ACC112 (cell line): ENCODE results near the gene ZNF20.
A peak's percentile ranks its signal among the peaks of the same experiment; 100 is the strongest.
"Not testable (repeated sequence)": the region's sequence is repeated elsewhere in the genome, so short reads cannot be mapped to it uniquely, and the experiment has no call there.

Source experiments
- H2AFZ ChIP-seq: fragments of 200-600 bp; sonication (generic); one replicate; pipeline ENCODE4 v1.6.0; 2017; ENCODE audit warnings: antibody characterized with exemption, low read length; ENCODE audit not compliant: unreplicated experiment
- H3K27ac ChIP-seq: fragments of 200-600 bp; sonication (generic); 2 replicates; pipeline ENCODE4 v1.5.1; 2014; ENCODE audit warnings: low read depth, mild to moderate bottlenecking, antibody characterized with exemption, low read length, moderate library complexity
- H3K27me3 ChIP-seq: fragments of 200-600 bp; sonication (generic); 2 replicates; pipeline ENCODE4 v1.6.1; 2014; ENCODE audit warnings: mild to moderate bottlenecking, antibody characterized with exemption, low read length, moderate library complexity, mixed read lengths; ENCODE audit not compliant: insufficient read depth
- H3K36me3 ChIP-seq: fragments of 200-600 bp; sonication (generic); 2 replicates; pipeline ENCODE4 v1.6.1; 2016; ENCODE audit warnings: mild to moderate bottlenecking, antibody characterized with exemption, low read length, moderate library complexity, mixed read lengths; ENCODE audit not compliant: insufficient read depth
- H3K4me1 ChIP-seq: fragments of 200-600 bp; sonication (generic); one replicate; pipeline ENCODE4 v1.6.1; 2016; ENCODE audit warnings: low read length, mixed read lengths; ENCODE audit not compliant: insufficient read depth, unreplicated experiment, control insufficient read depth
- H3K4me3 ChIP-seq: fragments of 200-600 bp; sonication (generic); 2 replicates; pipeline ENCODE4 v1.5.1; 2014; ENCODE audit warnings: mild to moderate bottlenecking, low read depth, low read length
- H3K79me2 ChIP-seq: fragments of 200-600 bp; sonication (generic); one replicate; pipeline ENCODE4 v1.6.0; 2016; ENCODE audit warnings: low read length; ENCODE audit not compliant: control insufficient read depth, unreplicated experiment, insufficient read depth

The ZNF20 gene

DNA sequence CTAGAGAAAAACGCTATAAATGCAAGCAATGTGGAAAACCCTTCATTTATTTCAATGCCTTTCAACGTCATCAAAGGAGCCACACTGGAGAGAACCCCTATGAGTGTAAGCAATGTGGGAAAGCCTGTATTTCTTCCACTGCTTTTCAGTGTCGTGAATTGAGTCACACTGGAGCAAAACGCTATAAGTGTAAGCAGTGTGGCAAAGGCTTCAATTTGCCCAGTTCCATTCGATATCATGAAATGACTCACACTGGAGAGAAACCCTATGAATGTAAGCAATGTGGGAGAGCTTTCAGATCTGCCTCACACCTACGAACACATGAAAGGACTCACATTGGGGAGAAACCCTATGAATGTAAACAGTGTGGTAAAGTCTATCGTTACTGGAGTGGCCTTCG, 27.4 kb downstream of the ZNF20 start:
- peaks cover 45% of the 10 kb centered on the region for H3K36me3 ChIP-seq
- no peak overlapping the region for H2AFZ ChIP-seq
- no peaks in the 10 kb centered on the region for H3K27me3 ChIP-seq
- no peak overlapping the region for H3K4me3 ChIP-seq
- H3K79me2 ChIP-seq, result no peaks in the 10 kb centered on the region
- no peaks in the 10 kb centered on the region for H3K4me1 ChIP-seq
- no peak overlapping the region for H3K27ac ChIP-seq

DNA sequence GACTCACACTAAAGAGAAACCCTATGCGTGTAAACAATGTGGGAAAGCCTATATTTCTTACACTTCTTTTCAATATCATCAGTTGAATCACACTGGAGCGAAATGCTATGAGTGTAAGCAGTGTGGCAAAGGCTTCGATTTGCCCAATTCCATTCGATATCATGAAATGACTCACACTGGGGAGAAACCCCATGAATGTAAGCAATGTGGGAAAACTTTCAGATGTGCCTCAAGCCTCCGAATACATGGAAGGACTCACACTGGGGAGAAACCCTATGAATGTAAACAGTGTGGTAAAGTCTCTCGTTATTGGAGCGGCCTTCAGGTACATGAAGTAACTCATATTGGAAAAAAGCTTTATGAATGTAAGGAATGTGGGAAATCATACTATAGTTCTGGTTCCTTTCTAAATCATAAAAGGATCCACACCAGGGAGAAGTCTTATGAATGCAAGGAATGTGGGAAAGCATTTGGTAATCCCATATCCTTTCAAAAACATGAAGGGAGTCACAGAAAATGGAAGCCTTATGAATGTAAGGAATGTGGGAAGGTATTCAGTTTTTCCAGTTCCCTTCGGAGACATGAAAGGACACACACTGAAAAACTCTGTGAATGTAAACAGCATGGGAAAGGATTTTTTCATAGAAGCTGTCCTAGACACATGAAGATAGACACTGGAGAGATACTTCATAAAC, 28.1 kb downstream of the ZNF20 start:
- H2AFZ ChIP-seq, result no peak overlapping the region
- no peaks in the 10 kb centered on the region for H3K79me2 ChIP-seq
- no peaks in the 10 kb centered on the region for H3K4me1 ChIP-seq
- H3K27ac ChIP-seq, result no peak overlapping the region
- H3K4me3 ChIP-seq, result no peak overlapping the region
- peaks cover 45% of the 10 kb centered on the region for H3K36me3 ChIP-seq
- no peaks in the 10 kb centered on the region for H3K27me3 ChIP-seq

DNA sequence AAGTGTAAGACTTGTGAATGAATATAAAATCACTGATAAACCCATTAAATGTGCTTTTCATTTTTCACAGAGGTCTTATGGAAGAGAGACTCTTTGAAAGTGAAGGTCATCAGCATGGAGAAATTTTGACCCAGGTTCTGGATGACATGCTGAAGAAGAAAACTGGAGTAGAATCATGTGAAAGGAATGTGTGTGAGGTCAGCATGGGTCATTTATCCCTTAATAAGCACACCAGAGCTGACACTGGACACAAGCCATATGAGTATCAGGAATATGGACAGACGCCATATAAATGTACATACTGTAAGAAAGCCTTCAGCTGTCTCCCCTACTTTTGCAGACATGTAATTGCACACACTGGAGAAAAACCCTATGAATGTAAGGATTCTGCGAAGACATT, 29.0 kb downstream of the ZNF20 start:
- H3K27me3 ChIP-seq, result no peaks in the 10 kb centered on the region
- peaks cover 51% of the 10 kb centered on the region for H3K36me3 ChIP-seq
- H3K79me2 ChIP-seq, result no peaks in the 10 kb centered on the region
- no peak overlapping the region for H3K4me3 ChIP-seq
- no peaks in the 10 kb centered on the region for H3K4me1 ChIP-seq
- no peak overlapping the region for H3K27ac ChIP-seq
- H2AFZ ChIP-seq, result no peak overlapping the region

- H3K4me1 ChIP-seq, H3K36me3 ChIP-seq, H3K79me2 ChIP-seq, H3K27me3 ChIP-seq, H3K27ac ChIP-seq, H2AFZ ChIP-seq, H3K4me3 ChIP-seq: not testable (repeated sequence)
Measured at GRCh38 chr19:12103909-12104308, 36.2 kb downstream of the ZNF20 start.

DNA sequence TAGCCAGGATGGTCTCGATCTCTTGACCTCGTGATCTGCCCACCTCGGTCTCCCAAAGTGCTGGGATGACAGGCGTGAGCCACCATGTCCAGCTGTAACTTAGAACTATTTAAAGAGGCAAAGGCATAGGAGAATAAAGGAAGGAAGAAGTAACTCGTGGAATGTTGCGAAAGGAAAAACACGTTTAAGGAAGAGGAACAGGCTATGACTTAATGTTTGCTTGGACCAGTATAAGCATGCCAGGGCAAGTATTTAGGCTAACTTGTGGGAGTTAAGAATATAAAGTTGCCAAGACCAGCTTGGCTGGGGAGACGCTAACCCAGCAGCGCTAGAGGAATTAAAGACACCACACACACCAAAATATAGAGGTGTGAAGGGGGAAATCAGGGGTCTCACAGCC, 42.1 kb downstream of the ZNF20 start:
- Histone ChIP-seq H3K27ac (no peak overlapping the region), H3K27me3 (no peaks in the 10 kb centered on the region), H3K4me3 (no peak overlapping the region), H3K4me1 (peaks cover 8% of the 10 kb centered on the region), H3K79me2 (peaks cover 16% of the 10 kb centered on the region), H2AFZ (no peak overlapping the region), H3K36me3 (peaks cover 6% of the 10 kb centered on the region; the same call in 1 of the 2 replicates)

DNA sequence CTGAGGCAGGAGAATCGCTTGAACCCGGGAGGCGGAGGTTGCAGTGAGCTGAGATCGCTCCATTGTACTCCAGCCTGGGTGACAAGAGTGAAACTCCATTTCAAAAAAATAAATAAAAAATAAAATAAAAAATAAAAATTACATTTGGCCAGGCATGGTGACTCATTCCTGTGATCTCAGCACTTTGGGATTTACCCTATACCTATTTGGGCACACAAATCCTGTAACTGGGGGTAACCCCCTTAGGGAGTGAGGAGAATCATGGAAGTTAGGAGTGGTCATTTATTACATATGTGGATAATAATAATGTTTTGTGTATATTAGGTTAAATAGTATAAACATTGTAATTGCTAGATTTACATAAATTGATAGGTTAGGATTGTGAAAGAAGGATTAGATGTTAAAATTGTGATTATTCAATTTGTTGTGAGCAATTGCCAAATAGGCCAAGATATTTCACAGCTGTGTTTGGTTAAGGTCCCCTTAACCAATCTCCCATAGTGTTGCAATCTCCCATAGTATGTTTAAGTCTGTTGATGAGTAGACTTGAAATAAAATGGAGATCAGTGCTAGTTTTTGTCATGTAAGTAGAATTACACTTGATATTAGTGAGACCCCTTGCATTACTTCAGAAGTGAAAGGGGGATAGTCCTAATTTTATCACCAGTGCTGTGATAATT, 44.9 kb downstream of the ZNF20 start:
- Histone ChIP-seq H3K36me3 (peaks cover 6% of the 10 kb centered on the region; the same call in 1 of the 2 replicates), H3K4me3 (peak overlapping the region; percentile 16; the same call in 1 of the 2 replicates), H2AFZ (no peak overlapping the region), H3K27me3 (no peaks in the 10 kb centered on the region), H3K27ac (peak overlapping the region; percentile 61), H3K4me1 (peaks cover 8% of the 10 kb centered on the region), H3K79me2 (peaks cover 18% of the 10 kb centered on the region)

DNA sequence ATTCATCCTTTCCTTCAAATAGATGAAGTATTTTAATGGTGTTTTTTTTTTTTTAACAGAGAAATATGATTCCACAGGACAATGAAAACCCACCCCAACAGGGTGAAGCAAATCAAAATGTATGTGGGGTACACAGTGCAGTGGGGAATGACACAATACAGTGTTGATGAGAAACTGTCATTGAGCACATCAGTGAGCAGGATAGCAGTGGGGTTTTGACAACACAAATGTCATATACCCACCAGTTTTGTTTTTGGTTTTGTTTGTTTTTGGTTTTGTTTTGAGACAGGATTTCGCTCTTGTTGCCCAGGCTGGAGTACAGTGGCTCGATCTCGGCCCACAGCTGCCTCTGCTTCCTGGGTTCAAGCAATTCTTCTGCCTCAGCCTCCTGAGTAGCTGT, 46.4 kb downstream of the ZNF20 start:
- H2AFZ ChIP-seq, result no peak overlapping the region
- no peak overlapping the region for H3K27ac ChIP-seq
- H3K27me3 ChIP-seq, result no peaks in the 10 kb centered on the region
- peaks cover 6% of the 10 kb centered on the region; the same call in 1 of the 2 replicates for H3K36me3 ChIP-seq
- H3K4me3 ChIP-seq, result no peak overlapping the region
- H3K79me2 ChIP-seq, result peaks cover 18% of the 10 kb centered on the region
- H3K4me1 ChIP-seq, result peaks cover 8% of the 10 kb centered on the region

DNA sequence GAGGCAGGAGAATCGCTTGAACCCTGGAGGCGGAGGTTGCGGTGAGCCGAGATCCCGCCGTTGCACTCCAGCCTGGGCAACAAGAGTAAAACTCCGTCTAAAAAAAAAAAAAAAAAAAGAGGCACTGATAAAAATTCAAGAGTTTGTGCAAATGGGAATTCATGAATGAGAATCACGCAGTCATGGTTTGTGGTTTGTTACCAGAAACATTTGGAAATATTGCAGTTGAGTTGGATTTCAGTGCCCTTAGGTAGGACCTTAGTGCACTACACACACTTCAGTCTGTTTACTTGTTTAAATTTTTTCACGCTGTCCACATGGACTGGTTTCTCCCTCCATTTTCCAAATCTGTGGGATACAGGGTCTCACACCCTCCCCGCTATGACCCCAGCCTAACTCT, 47.2 kb downstream of the ZNF20 start:
- Histone ChIP-seq H3K4me3 (peak overlapping the region; percentile 85), H3K27me3 (no peaks in the 10 kb centered on the region), H3K36me3 (peaks cover 4% of the 10 kb centered on the region; the same call in 1 of the 2 replicates), H3K4me1 (peaks cover 8% of the 10 kb centered on the region), H3K27ac (peak overlapping the region; percentile 73; the same call in 1 of the 2 replicates), H3K79me2 (peaks cover 18% of the 10 kb centered on the region), H2AFZ (no peak overlapping the region)

DNA sequence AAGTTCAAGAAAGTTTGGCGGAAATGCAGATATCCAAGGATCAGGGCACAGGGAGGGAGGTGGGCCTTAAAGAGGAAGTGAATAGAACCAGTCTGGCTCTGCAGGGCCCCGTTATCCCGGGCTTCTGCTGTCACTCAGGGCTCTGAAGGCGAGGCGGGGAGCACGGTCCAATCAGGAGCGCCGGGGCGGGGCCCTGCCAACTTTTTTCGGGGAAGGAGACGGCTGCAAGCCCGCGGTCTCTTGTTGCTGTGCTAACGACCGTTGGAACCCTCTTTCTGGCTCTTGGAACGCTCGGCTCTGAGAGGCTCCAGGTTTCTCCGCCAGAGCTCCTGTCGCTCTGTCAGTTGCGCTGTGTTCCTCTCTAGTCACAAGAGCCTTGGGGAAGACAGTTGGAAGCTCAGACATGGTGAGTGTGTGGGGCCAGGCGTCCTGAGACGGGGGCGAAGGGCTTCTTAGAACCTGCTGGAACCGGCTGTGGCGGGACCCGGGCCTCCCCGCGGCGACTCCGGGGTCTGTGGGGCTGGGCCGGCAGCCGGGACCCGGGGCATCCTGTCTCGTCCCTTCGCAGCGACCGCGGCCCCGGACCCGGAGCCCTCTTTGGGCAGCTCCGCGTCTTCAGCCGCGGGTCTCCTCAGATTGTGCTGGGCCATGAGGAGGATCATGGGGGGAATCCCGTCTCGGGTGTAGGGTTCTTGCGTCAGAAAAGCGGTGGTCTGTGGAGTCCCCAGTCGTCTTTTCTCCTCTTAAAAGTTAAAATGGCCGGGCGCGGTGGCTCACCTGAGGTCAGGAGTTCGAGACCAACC, 47.9 kb downstream of the ZNF20 start:
- H2AFZ ChIP-seq, result peak overlapping the region; percentile 21

DNA sequence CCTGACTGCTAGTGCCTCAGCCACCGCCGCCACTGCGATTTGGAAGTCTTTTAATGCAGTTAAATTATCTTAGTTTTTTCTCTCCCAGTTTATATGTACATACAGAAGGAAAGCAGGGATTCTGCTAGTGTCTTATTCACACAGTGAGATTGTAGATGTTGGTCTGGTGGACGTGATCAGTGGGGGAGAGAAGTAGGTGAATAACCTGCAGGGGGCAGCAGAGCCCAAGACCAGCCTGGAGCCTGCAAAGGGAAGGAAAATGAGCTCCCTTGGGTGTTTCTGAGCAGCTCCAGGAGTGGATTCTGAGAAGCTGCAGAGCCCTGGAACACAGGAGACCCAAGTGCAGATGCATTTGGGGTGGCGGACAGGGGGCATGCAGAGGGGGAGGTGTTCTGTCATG, 49.3 kb downstream of the ZNF20 start:
- Histone ChIP-seq H3K79me2 (peaks cover 15% of the 10 kb centered on the region), H3K4me1 (peaks cover 7% of the 10 kb centered on the region), H3K27me3 (no peaks in the 10 kb centered on the region), H3K27ac (no peak overlapping the region), H3K4me3 (no peak overlapping the region), H3K36me3 (no peaks in the 10 kb centered on the region), H2AFZ (no peak overlapping the region)

More for the DNA sequence above, 47.9 kb downstream of the ZNF20 start:
- Histone ChIP-seq H3K79me2 (peaks cover 18% of the 10 kb centered on the region), H3K27me3 (no peaks in the 10 kb centered on the region), H3K27ac (peak overlapping the region; percentile 73), H3K36me3 (peaks cover under 1% of the 10 kb centered on the region; the same call in 1 of the 2 replicates), H3K4me3 (peak overlapping the region; percentile 85), H3K4me1 (peaks cover 8% of the 10 kb centered on the region)
